ENCODE measurements around the gene ADAMTS1.

DNA sequence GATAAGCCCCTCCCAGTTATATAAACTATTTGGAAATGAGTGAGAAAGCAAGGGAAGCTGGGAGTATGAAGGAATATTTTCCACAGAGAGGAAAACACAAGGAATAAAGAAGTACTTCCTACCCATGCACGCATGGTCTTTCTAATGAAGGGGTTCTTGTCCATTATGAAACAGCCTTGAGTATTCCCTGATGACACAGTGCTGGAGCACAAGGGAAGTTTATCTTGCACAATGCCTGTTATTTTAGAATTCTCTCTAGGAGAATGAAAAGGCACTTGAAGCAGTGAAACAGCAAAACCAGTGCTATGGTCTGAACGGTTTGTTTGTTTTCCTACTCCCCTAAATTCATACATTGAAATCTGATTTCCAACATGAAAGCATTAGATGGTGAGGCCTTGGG lies 38.6 kb upstream of the ADAMTS1 start:
- TF ChIP-seq, protein P1, sequence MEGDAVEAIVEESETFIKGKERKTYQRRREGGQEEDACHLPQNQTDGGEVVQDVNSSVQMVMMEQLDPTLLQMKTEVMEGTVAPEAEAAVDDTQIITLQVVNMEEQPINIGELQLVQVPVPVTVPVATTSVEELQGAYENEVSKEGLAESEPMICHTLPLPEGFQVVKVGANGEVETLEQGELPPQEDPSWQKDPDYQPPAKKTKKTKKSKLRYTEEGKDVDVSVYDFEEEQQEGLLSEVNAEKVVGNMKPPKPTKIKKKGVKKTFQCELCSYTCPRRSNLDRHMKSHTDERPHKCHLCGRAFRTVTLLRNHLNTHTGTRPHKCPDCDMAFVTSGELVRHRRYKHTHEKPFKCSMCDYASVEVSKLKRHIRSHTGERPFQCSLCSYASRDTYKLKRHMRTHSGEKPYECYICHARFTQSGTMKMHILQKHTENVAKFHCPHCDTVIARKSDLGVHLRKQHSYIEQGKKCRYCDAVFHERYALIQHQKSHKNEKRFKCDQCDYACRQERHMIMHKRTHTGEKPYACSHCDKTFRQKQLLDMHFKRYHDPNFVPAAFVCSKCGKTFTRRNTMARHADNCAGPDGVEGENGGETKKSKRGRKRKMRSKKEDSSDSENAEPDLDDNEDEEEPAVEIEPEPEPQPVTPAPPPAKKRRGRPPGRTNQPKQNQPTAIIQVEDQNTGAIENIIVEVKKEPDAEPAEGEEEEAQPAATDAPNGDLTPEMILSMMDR (IDR thresholded peaks at IDR 0.05; ENCODE audit: insufficient read depth, low read length, poor library complexity, severe bottlenecking), result no peak
- no peak for TF ChIP-seq EZH2phosphoT487 (conservative IDR thresholded peaks at IDR 0.05; ENCODE audit: low read length)

Measured in SU-DHL-6 (cell line).